CD4-positive, CD25-positive, alpha-beta regulatory T cell (primary cell): ENCODE data around the gene HSD17B14. TPM values are rescaled to one million over a fixed set of nuclear protein-coding genes. Genes with fewer than 3 reads are reported as not detected.
A peak's percentile ranks its signal among the peaks of the same experiment; 100 is the strongest.
"Not testable (repeated sequence)": the region's sequence is repeated elsewhere in the genome, so short reads cannot be mapped to it uniquely, and the experiment has no call there.

Experiments
- ATAC-seq, 2 donors: fragments of 150-1000 bp; cut with Tn5 transposase; one replicate each; pipeline ENCODE4 v1.10.0; 2021; ENCODE audit warnings: low read depth in 2 of 2, moderate number of reproducible peaks in 2 of 2, moderate library complexity in 1 of 2
- DNase-seq, 3 donors: peaks; one replicate each; pipeline versions ENCODE4 v3.0.0 to v3.0.0-alpha.2; 2012 to 2022; ENCODE audit warnings: mixed read lengths in 1 of 3
- H3K27ac ChIP-seq: one replicate; pipeline ENCODE4 v1.7.0; 2013; ENCODE audit warnings: mild to moderate bottlenecking, low read length; ENCODE audit not compliant: insufficient read depth, poor library complexity, severe bottlenecking
- H3K27me3 ChIP-seq: one replicate; pipeline ENCODE4 v1.7.0; 2013; ENCODE audit warnings: low read length; ENCODE audit not compliant: control insufficient read depth, insufficient read depth
- H3K36me3 ChIP-seq: one replicate; pipeline ENCODE4 v1.7.0; 2013; ENCODE audit warnings: mild to moderate bottlenecking, low read length, moderate library complexity; ENCODE audit not compliant: control insufficient read depth, insufficient read depth
- H3K4me1 ChIP-seq: 2 replicates; pipeline ENCODE4 v1.7.0; 2013; ENCODE audit warnings: mild to moderate bottlenecking, low read length; ENCODE audit not compliant: insufficient read depth, control insufficient read depth, poor library complexity, severe bottlenecking
- H3K4me3 ChIP-seq: one replicate; pipeline ENCODE4 v1.7.0; 2013; ENCODE audit warnings: low read depth, mild to moderate bottlenecking, low read length, moderate library complexity
- H3K9me3 ChIP-seq, 2 experiments: 1 replicate in 1 of 2; 2 replicates in 1 of 2; pipeline ENCODE4 v1.7.0; 2013; ENCODE audit warnings: low read length in 2 of 2, mild to moderate bottlenecking in 1 of 2, moderate library complexity in 1 of 2; ENCODE audit not compliant: control insufficient read depth in 2 of 2
- H3K27ac Mint-ChIP-seq, 3 donors: one replicate each; pipeline ENCODE4 v1.8.0; 2020 to 2022; ENCODE audit warnings: mild to moderate bottlenecking in 3 of 3, mixed read lengths in 3 of 3, moderate library complexity in 2 of 3
- H3K27me3 Mint-ChIP-seq: one replicate; pipeline ENCODE4 v1.8.0; 2022; ENCODE audit warnings: mild to moderate bottlenecking, mixed read lengths
- H3K36me3 Mint-ChIP-seq: one replicate; pipeline ENCODE4 v1.8.0; 2020; ENCODE audit warnings: mixed read lengths
- H3K4me1 Mint-ChIP-seq, 4 donors: one replicate each; pipeline ENCODE4 v1.8.0; 2020 to 2022; ENCODE audit warnings: mixed read lengths in 4 of 4, mild to moderate bottlenecking in 1 of 4
- H3K4me3 Mint-ChIP-seq, 4 donors: one replicate each; pipeline ENCODE4 v1.8.0; 2020 to 2022; ENCODE audit warnings: mild to moderate bottlenecking in 4 of 4, mixed read lengths in 4 of 4, moderate library complexity in 3 of 4
- H3K9me3 Mint-ChIP-seq, 7 donors: one replicate each; pipeline ENCODE4 v1.8.0; 2020 to 2022; ENCODE audit warnings: mixed read lengths in 7 of 7, mild to moderate bottlenecking in 3 of 7, moderate library complexity in 2 of 7
- polyA plus RNA-seq, 4 donors: library from polyadenylated mRNA; unstranded; fragments of 300-500 nt; fragmentation: Illumina TruSeq; gene quantifications; one replicate each; pipeline ENCODE4 v1.2.3, GENCODE V29; 2021
- total RNA-seq: library from RNA; stranded (reverse); gene quantifications from one replicate; pipeline ENCODE4 v1.2.3, GENCODE V29; 2022

The HSD17B14 gene
- total and polyA plus RNA-seq, 5 donors from 2014 or later, result 0.29 to 2.0 (median 0.49) TPM

GRCh38 chr19:48846659-48847058 is 10.4 kb upstream of the HSD17B14 start:
- not testable (repeated sequence) for H3K36me3 Mint-ChIP-seq, H3K36me3 ChIP-seq, ATAC-seq, H3K27ac ChIP-seq, H3K9me3 Mint-ChIP-seq, H3K27ac Mint-ChIP-seq, DNase-seq, H3K27me3 Mint-ChIP-seq, H3K4me3 Mint-ChIP-seq, H3K4me1 ChIP-seq, H3K9me3 ChIP-seq, H3K4me3 ChIP-seq, H3K4me1 Mint-ChIP-seq, H3K27me3 ChIP-seq

GRCh38 chr19:48845384-48845783 is 9.1 kb upstream of the HSD17B14 start:
- ATAC-seq (no peak), DNase-seq (no peak)
- peaks cover 4% of the 10 kb centered on the region for H3K36me3 Mint-ChIP-seq

GRCh38 chr19:48844472-48844871 is 8.2 kb upstream of the HSD17B14 start:
- no peaks in the 10 kb centered on the region for H3K9me3 Mint-ChIP-seq
- Histone ChIP-seq H3K4me3 (no peak overlapping the region), H3K4me1 (no peaks in the 10 kb centered on the region), H3K9me3 (no peaks in the 10 kb centered on the region), H3K27ac (no peak overlapping the region), H3K36me3 (no peaks in the 10 kb centered on the region), H3K27me3 (no peaks in the 10 kb centered on the region)
- no peak for ATAC-seq
- no peak overlapping the region for H3K4me3 Mint-ChIP-seq
- H3K27ac Mint-ChIP-seq, result no peak overlapping the region
- peaks cover 2% of the 10 kb centered on the region for H3K36me3 Mint-ChIP-seq
- DNase-seq, result peak in 1 of 3 donors; percentile 36
- H3K27me3 Mint-ChIP-seq, result peaks cover 6% of the 10 kb centered on the region
- peaks cover 0 to 2% (median 0%) of the 10 kb centered on the region in 4 donors for H3K4me1 Mint-ChIP-seq

More at GRCh38 chr19:48845384-48845783, 9.1 kb upstream of the HSD17B14 start:
- H3K9me3 Mint-ChIP-seq, result no peaks in the 10 kb centered on the region
- Histone ChIP-seq H3K27me3 (no peaks in the 10 kb centered on the region), H3K36me3 (no peaks in the 10 kb centered on the region), H3K9me3 (no peaks in the 10 kb centered on the region), H3K27ac (no peak overlapping the region), H3K4me1 (no peaks in the 10 kb centered on the region), H3K4me3 (no peak overlapping the region)
- no peak overlapping the region for H3K27ac Mint-ChIP-seq
- no peak overlapping the region for H3K4me3 Mint-ChIP-seq
- H3K27me3 Mint-ChIP-seq, result peaks cover 6% of the 10 kb centered on the region
- peaks cover 0 to 2% (median 0%) of the 10 kb centered on the region in 4 donors for H3K4me1 Mint-ChIP-seq

GRCh38 chr19:48842789-48843162 is 6.5 kb upstream of the HSD17B14 start:
- Mint-ChIP-seq H3K36me3 (no peaks in the 10 kb centered on the region), H3K27me3 (peaks cover 12% of the 10 kb centered on the region), H3K4me1 (peaks cover 0 to 3% (median 1%) of the 10 kb centered on the region in 4 donors), H3K4me3 (no peak overlapping the region), H3K9me3 (no peaks in the 10 kb centered on the region), H3K27ac (peak overlapping the region in 1 of 3 donors; percentile 48)
- Histone ChIP-seq H3K36me3 (no peaks in the 10 kb centered on the region), H3K4me1 (no peaks in the 10 kb centered on the region), H3K27me3 (no peaks in the 10 kb centered on the region), H3K9me3 (no peaks in the 10 kb centered on the region), H3K4me3 (no peak overlapping the region), H3K27ac (no peak overlapping the region)
- DNase-seq (peak; percentile 32 to 67 (median 60)), ATAC-seq (peak in 1 of 2 donors; percentile 52)

GRCh38 chr19:48841571-48841970 is 5.3 kb upstream of the HSD17B14 start:
- Mint-ChIP-seq H3K27ac (no peak overlapping the region), H3K9me3 (no peaks in the 10 kb centered on the region), H3K4me3 (no peak overlapping the region), H3K36me3 (no peaks in the 10 kb centered on the region), H3K4me1 (peaks cover 0 to 10% (median 6%) of the 10 kb centered on the region in 4 donors), H3K27me3 (peaks cover 14% of the 10 kb centered on the region)
- ATAC-seq (no peak), DNase-seq (no peak)
- Histone ChIP-seq H3K27me3 (no peaks in the 10 kb centered on the region), H3K4me1 (peaks cover 8% of the 10 kb centered on the region), H3K4me3 (no peak overlapping the region), H3K36me3 (no peaks in the 10 kb centered on the region), H3K27ac (no peak overlapping the region), H3K9me3 (no peaks in the 10 kb centered on the region)

GRCh38 chr19:48841047-48841446 is 4.8 kb upstream of the HSD17B14 start:
- H3K27me3 Mint-ChIP-seq, result peaks cover 15% of the 10 kb centered on the region
- H3K4me3 Mint-ChIP-seq, result no peak overlapping the region
- H3K9me3 Mint-ChIP-seq, result no peaks in the 10 kb centered on the region
- H3K27ac Mint-ChIP-seq, result no peak overlapping the region
- no peaks in the 10 kb centered on the region for H3K9me3 ChIP-seq
- DNase-seq (no peak), ATAC-seq (no peak)
- H3K36me3 ChIP-seq, result no peaks in the 10 kb centered on the region
- H3K27ac ChIP-seq, result no peak overlapping the region
- H3K4me1 ChIP-seq, result peaks cover 14% of the 10 kb centered on the region
- peaks cover 0 to 14% (median 9%) of the 10 kb centered on the region in 4 donors for H3K4me1 Mint-ChIP-seq
- H3K27me3 ChIP-seq, result no peaks in the 10 kb centered on the region
- H3K36me3 Mint-ChIP-seq, result no peaks in the 10 kb centered on the region
- no peak overlapping the region for H3K4me3 ChIP-seq

GRCh38 chr19:48837687-48838086 is 1.4 kb upstream of the HSD17B14 start:
- Histone ChIP-seq H3K27me3 (no peaks in the 10 kb centered on the region), H3K4me1 (peaks cover 22% of the 10 kb centered on the region), H3K9me3 (no peaks in the 10 kb centered on the region), H3K4me3 (no peak overlapping the region), H3K36me3 (no peaks in the 10 kb centered on the region), H3K27ac (no peak overlapping the region)
- Mint-ChIP-seq H3K36me3 (no peaks in the 10 kb centered on the region), H3K4me3 (peak overlapping the region in 1 of 4 donors; percentile 48), H3K9me3 (no peaks in the 10 kb centered on the region), H3K4me1 (peaks cover 0 to 22% (median 15%) of the 10 kb centered on the region in 4 donors), H3K27ac (peak overlapping the region in 1 of 3 donors; percentile 55), H3K27me3 (peaks cover 19% of the 10 kb centered on the region)
- ATAC-seq (no peak), DNase-seq (no peak)

GRCh38 chr19:48837051-48837524 is 797 bp upstream of the HSD17B14 start:
- no peak overlapping the region for H3K4me3 ChIP-seq

More at GRCh38 chr19:48837051-48837524, 797 bp upstream of the HSD17B14 start:
- Mint-ChIP-seq H3K36me3 (no peaks in the 10 kb centered on the region), H3K4me3 (peak overlapping the region; percentile 10 to 88 (median 80)), H3K27me3 (peaks cover 15% of the 10 kb centered on the region), H3K4me1 (peaks cover 0 to 22% (median 14%) of the 10 kb centered on the region in 4 donors), H3K27ac (peak overlapping the region in 1 of 3 donors; percentile 40), H3K9me3 (no peaks in the 10 kb centered on the region)
- peak; percentile 56 to 59 for ATAC-seq
- Histone ChIP-seq H3K27ac (no peak overlapping the region), H3K9me3 (no peaks in the 10 kb centered on the region), H3K36me3 (no peaks in the 10 kb centered on the region), H3K4me1 (peaks cover 22% of the 10 kb centered on the region), H3K27me3 (no peaks in the 10 kb centered on the region)
- peak; percentile 65 to 71 (median 66) for DNase-seq
